HepG2 (cell line): ENCODE results near the gene ZNF19. TPM values are rescaled to one million over a fixed set of nuclear protein-coding genes. Genes with fewer than 3 reads are reported as not detected.

ENCODE experiments used
- CC2D1A ChIP-seq: sonication (generic); formaldehyde crosslinking; IDR thresholded peaks from 2 replicates; pipeline ENCODE4 v1.8.1; 2023; ENCODE audit warnings: mild to moderate bottlenecking, missing genetic modification reagents
- FOXP1 ChIP-seq, 2 experiments: fragments of 450-650 bp in 1 of 2; IDR thresholded peaks; 2 replicates each; pipeline ENCODE4 v1.6.1; 2017 to 2018; ENCODE audit warnings: antibody characterized with exemption in 1 of 2
- KLF9 ChIP-seq: IDR thresholded peaks from 2 replicates; pipeline ENCODE4 v1.6.1; 2016; ENCODE audit warnings: low read depth
- MEIS1 ChIP-seq: sonication (generic); formaldehyde crosslinking; IDR thresholded peaks from 2 replicates; pipeline ENCODE4 v1.9.0; 2021; ENCODE audit warnings: mild to moderate bottlenecking, missing genetic modification reagents, moderate library complexity, borderline replicate concordance
- NR2F6 ChIP-seq, 2 experiments: IDR thresholded peaks; 2 replicates each; pipeline ENCODE4 v1.6.1; 2016; ENCODE audit warnings: antibody characterized with exemption in 1 of 2, mild to moderate bottlenecking in 1 of 2
- RAD21 ChIP-seq: fragments of 450-650 bp; formaldehyde crosslinking; IDR thresholded peaks from 2 replicates; pipeline ENCODE4 v1.5.0; 2020; ENCODE audit warnings: mild to moderate bottlenecking
- SOX13 ChIP-seq, 3 experiments: fragments of 450-650 bp in 1 of 3; sonication (generic) in 1 of 3; formaldehyde crosslinking in 1 of 3; IDR thresholded peaks in 2 of 3; conservative IDR thresholded peaks in 1 of 3; 2 replicates each; pipeline versions ENCODE4 v1.5.0 to v1.6.1; 2016 to 2020; ENCODE audit warnings: antibody characterized with exemption in 1 of 3, mild to moderate bottlenecking in 1 of 3, missing compliant biosample characterization in 1 of 3, missing genetic modification reagents in 1 of 3, moderate library complexity in 1 of 3
- TARDBP ChIP-seq: sonication (generic); formaldehyde crosslinking; IDR thresholded peaks from 2 replicates; pipeline ENCODE4 v1.8.0; 2022; ENCODE audit warnings: mild to moderate bottlenecking, missing genetic modification reagents
- TBP ChIP-seq: sonication (generic); formaldehyde crosslinking; IDR thresholded peaks from 2 replicates; pipeline ENCODE4 v1.5.0; 2020; ENCODE audit warnings: missing genetic modification reagents
- TOPORS ChIP-seq: sonication (generic); formaldehyde crosslinking; IDR thresholded peaks from 2 replicates; pipeline ENCODE4 v1.8.0; 2023; ENCODE audit warnings: mild to moderate bottlenecking, missing genetic modification reagents
- ZFP36 ChIP-seq: fragments of 150-350 bp; IDR thresholded peaks from 2 replicates; pipeline ENCODE4 v1.6.1; 2018; ENCODE audit warnings: borderline replicate concordance, low read length, low read depth; ENCODE audit not compliant: partially characterized antibody
- ZNF20 ChIP-seq: sonication (generic); formaldehyde crosslinking; IDR thresholded peaks from 2 replicates; pipeline ENCODE4 v1.4.0; 2020; ENCODE audit warnings: mild to moderate bottlenecking, moderate library complexity, missing genetic modification reagents
- ZNF263 ChIP-seq: sonication (generic); formaldehyde crosslinking; IDR thresholded peaks from 2 replicates; pipeline ENCODE4 v1.4.0; 2020; ENCODE audit warnings: missing genetic modification reagents
- ZNF292 ChIP-seq: sonication (generic); formaldehyde crosslinking; IDR thresholded peaks from 2 replicates; pipeline ENCODE4 v1.8.1; 2022; ENCODE audit warnings: mild to moderate bottlenecking, low read depth, missing genetic modification reagents, borderline replicate concordance
- ZNF34 ChIP-seq: sonication (generic); formaldehyde crosslinking; IDR thresholded peaks from 2 replicates; pipeline ENCODE4 v1.4.0; 2020; ENCODE audit warnings: mild to moderate bottlenecking, missing genetic modification reagents, borderline replicate concordance
- ZNF383 ChIP-seq: sonication (generic); formaldehyde crosslinking; IDR thresholded peaks from 2 replicates; pipeline ENCODE4 v1.4.0; 2020; ENCODE audit warnings: missing genetic modification reagents, mild to moderate bottlenecking, borderline replicate concordance
- ZNF430 ChIP-seq: sonication (generic); formaldehyde crosslinking; IDR thresholded peaks from 2 replicates; pipeline ENCODE4 v1.9.0; 2021; ENCODE audit warnings: mild to moderate bottlenecking, missing genetic modification reagents
- ZNF563 ChIP-seq: sonication (generic); formaldehyde crosslinking; IDR thresholded peaks from 2 replicates; pipeline ENCODE4 v1.8.0; 2022; ENCODE audit warnings: mild to moderate bottlenecking, moderate library complexity, missing genetic modification reagents
- ZNF572 ChIP-seq: sonication (generic); formaldehyde crosslinking; IDR thresholded peaks from 2 replicates; pipeline ENCODE4 v1.5.1; 2020; ENCODE audit warnings: mild to moderate bottlenecking, missing genetic modification reagents
- ZNF607 ChIP-seq: sonication (generic); formaldehyde crosslinking; IDR thresholded peaks from 2 replicates; pipeline ENCODE4 v1.5.1; 2020; ENCODE audit warnings: missing genetic modification reagents, mild to moderate bottlenecking, borderline replicate concordance
- ZNF644 ChIP-seq: IDR thresholded peaks from 2 replicates; pipeline ENCODE4 v1.6.1; 2016; ENCODE audit warnings: low read depth
- ZNF678 ChIP-seq: sonication (generic); formaldehyde crosslinking; IDR thresholded peaks from 2 replicates; pipeline ENCODE4 v1.4.0; 2020; ENCODE audit warnings: mild to moderate bottlenecking, missing genetic modification reagents
- ZNF713 ChIP-seq: sonication (generic); formaldehyde crosslinking; IDR thresholded peaks from 2 replicates; pipeline ENCODE4 v1.4.0; 2020; ENCODE audit warnings: mild to moderate bottlenecking, missing genetic modification reagents
- ZNF768 ChIP-seq: sonication (generic); formaldehyde crosslinking; IDR thresholded peaks from 2 replicates; pipeline ENCODE4 v1.4.0; 2020; ENCODE audit warnings: missing genetic modification reagents
- ZNF891 ChIP-seq: sonication (generic); formaldehyde crosslinking; IDR thresholded peaks from 2 replicates; pipeline ENCODE4 v1.5.0; 2020; ENCODE audit warnings: mild to moderate bottlenecking, missing genetic modification reagents
- polyA plus RNA-seq, 8 experiments: library from polyadenylated mRNA; depleted of rRNA in 3 of 8; stranded (reverse) in 7 of 8; unstranded in 1 of 8; fragments of >200 nt; fragmentation: Illumina TruSeq in 4 of 8; extraction: Trizol in 4 of 8; gene quantifications; 2 replicates each; pipeline versions ENCODE4 v1.2.1 to v1.2.3, GENCODE V29; 2011 to 2016; ENCODE audit warnings: low read depth in 4 of 8, missing spikeins in 1 of 8, mixed read lengths in 1 of 8; ENCODE audit not compliant: insufficient read depth in 1 of 8
- total RNA-seq, 5 experiments: library from RNA; depleted of rRNA; stranded (reverse); fragments of >200 nt; fragmentation: Illumina TruSeq; extraction: Trizol; gene quantifications; 2 replicates each; pipeline ENCODE4 v1.2.3, GENCODE V29; 2016; ENCODE audit warnings: low read depth in 1 of 5
- TF ChIP-seq, protein P1 (sequence below): sonication (generic); formaldehyde crosslinking; IDR thresholded peaks from 2 replicates; pipeline ENCODE4 v1.9.0; 2022; ENCODE audit warnings: missing genetic modification reagents, mild to moderate bottlenecking, borderline replicate concordance
- TF ChIP-seq, protein P2 (sequence below): sonication (generic); formaldehyde crosslinking; IDR thresholded peaks from 2 replicates; pipeline ENCODE4 v1.5.0; 2020; ENCODE audit warnings: missing genetic modification reagents

ZNF19 gene
- total and polyA plus RNA-seq, 2 of the 13 experiments (the other 11 are each of a cell fraction or from before 2014, with no cell fraction given), result 3.2 to 5.8 TPM

DNA sequence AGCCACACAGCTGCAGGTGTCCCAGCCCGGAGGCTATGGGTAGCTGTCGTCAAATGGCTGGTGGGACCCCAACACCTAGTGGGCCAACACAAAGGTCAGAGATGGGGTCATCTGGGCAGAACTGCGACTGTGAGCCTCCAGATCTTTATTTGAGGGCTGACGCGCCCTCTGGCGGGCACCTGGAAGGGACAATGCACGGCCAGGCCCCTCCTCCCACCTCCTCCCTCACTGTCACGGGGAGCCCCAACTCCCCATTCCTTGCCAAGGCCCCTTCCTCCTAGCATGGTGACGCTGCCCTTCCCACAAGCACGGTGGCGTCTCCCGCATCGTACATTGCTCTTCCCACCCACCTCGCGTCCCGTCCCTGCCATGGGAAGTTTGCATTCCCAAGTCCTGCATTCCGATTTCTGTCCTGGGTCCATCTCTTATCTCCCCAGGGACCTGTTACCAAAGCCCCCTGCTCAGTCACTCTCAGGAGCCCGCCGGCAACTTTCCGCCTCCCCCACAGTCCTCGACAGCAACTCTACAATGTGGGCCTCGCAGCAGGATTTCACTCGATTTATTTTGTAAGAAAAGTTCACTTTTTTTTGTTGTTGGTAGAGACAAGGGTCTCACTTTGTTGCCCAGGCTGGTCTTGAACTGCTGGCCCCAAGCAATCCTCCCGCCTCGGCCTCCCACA, 48.3 kb downstream of the ZNF19 start (continued):
- TF ChIP-seq, protein P1, sequence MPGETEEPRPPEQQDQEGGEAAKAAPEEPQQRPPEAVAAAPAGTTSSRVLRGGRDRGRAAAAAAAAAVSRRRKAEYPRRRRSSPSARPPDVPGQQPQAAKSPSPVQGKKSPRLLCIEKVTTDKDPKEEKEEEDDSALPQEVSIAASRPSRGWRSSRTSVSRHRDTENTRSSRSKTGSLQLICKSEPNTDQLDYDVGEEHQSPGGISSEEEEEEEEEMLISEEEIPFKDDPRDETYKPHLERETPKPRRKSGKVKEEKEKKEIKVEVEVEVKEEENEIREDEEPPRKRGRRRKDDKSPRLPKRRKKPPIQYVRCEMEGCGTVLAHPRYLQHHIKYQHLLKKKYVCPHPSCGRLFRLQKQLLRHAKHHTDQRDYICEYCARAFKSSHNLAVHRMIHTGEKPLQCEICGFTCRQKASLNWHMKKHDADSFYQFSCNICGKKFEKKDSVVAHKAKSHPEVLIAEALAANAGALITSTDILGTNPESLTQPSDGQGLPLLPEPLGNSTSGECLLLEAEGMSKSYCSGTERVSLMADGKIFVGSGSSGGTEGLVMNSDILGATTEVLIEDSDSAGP (CRISPR knock-in tag), result peak; percentile 40
- TF ChIP-seq RAD21 (CRISPR knock-in tag) (peak; percentile 73; the same call in 1 of the 2 replicates), ZNF34 (CRISPR knock-in tag) (no peak), TARDBP (CRISPR knock-in tag) (0 out of 2 replicates have a peak, but pooled peaks have one; percentile 28), ZNF607 (0 out of 2 replicates have a peak, but pooled peaks have one; percentile 30), NR2F6 (IDR thresholded peaks at IDR 0.05) (peak; percentile 75), NR2F6 (CRISPR knock-in tag; IDR thresholded peaks at IDR 0.05) (peak; percentile 70), ZNF430 (CRISPR knock-in tag) (0 out of 2 replicates have a peak, but pooled peaks have one; percentile 27), SOX13 (IDR thresholded peaks at IDR 0.05) (no peak), SOX13 (CRISPR knock-in tag; conservative IDR thresholded peaks at IDR 0.05 in 1 of 2, IDR thresholded peaks at IDR 0.05 in 1 of 2) (0 out of 4 replicates have a peak, but pooled peaks of 1 of the 2 experiments have one; percentile 4), ZNF572 (CRISPR knock-in tag) (0 out of 2 replicates have a peak, but pooled peaks have one; percentile 8), ZNF20 (CRISPR knock-in tag) (no peak), ZNF263 (CRISPR knock-in tag) (0 out of 2 replicates have a peak, but pooled peaks have one; percentile 57), ZNF644 (CRISPR knock-in tag) (no peak), TBP (CRISPR knock-in tag) (0 out of 2 replicates have a peak, but pooled peaks have one; percentile 24), ZNF891 (0 out of 2 replicates have a peak, but pooled peaks have one; percentile 57), FOXP1 (IDR thresholded peaks at IDR 0.05) (no peak), FOXP1 (CRISPR knock-in tag; IDR thresholded peaks at IDR 0.05) (no peak), KLF9 (CRISPR knock-in tag) (no peak), ZNF563 (CRISPR knock-in tag) (0 out of 2 replicates have a peak, but pooled peaks have one; percentile 32), MEIS1 (CRISPR knock-in tag) (peak; percentile 60; the same call in 1 of the 2 replicates), TOPORS (peak; percentile 41; the same call in 1 of the 2 replicates), ZNF383 (CRISPR knock-in tag) (peak; percentile 43; the same call in 1 of the 2 replicates), ZNF292 (CRISPR knock-in tag) (peak; percentile 22; the same call in 1 of the 2 replicates), ZNF768 (CRISPR knock-in tag) (peak; percentile 5; the same call in 1 of the 2 replicates), CC2D1A (CRISPR knock-in tag) (0 out of 2 replicates have a peak, but pooled peaks have one; percentile 51), ZNF713 (no peak), ZFP36 (no peak), ZNF678 (CRISPR knock-in tag) (0 out of 2 replicates have a peak, but pooled peaks have one; percentile 45)
- TF ChIP-seq, protein P2, sequence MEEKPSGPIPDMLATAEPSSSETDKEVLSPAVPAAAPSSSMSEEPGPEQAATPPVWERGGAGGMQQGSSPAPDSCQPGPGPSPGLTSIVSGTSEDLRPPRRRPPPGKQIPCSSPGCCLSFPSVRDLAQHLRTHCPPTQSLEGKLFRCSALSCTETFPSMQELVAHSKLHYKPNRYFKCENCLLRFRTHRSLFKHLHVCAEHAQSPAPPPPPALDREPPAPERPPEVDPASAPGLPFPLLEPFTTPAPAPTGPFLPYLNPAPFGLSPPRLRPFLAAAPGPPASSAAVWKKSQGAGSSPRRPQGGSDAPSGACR, result peak; percentile 37; the same call in 1 of the 2 replicates
